Measurements from ENCODE around the gene HNRNPCL4. TPM values are rescaled to one million over a fixed set of nuclear protein-coding genes. Genes with fewer than 3 reads are reported as not detected.
"Not testable (repeated sequence)": the region's sequence is repeated elsewhere in the genome, so short reads cannot be mapped to it uniquely, and the experiment has no call there.

The HNRNPCL4 gene
- total RNA-seq = not detected

GRCh38 chr1:13165531-13165930 is at the start of gene HNRNPCL4:
TSS of gene HNRNPCL4 (minus strand) at chr1:13165631. CDS start at chr1:13165467, 164 bp downstream.
- ATAC-seq; H3K36me3 Mint-ChIP-seq (ENCODE audit: low read depth); CTCF ChIA-PET; H3K27me3 Mint-ChIP-seq; intact Hi-C loops (cut with micrococcal nuclease); H3K27ac Mint-ChIP-seq; H3K4me1 Mint-ChIP-seq (ENCODE audit: low read depth); POLR2A ChIA-PET; DNase-seq; H3K9me3 Mint-ChIP-seq; H3K4me3 Mint-ChIP-seq: not testable (repeated sequence)

- H3K9me3 Mint-ChIP-seq; H3K27me3 Mint-ChIP-seq; ATAC-seq; H3K4me3 Mint-ChIP-seq; H3K4me1 Mint-ChIP-seq (ENCODE audit: low read depth); H3K36me3 Mint-ChIP-seq (ENCODE audit: low read depth); CTCF ChIA-PET; POLR2A ChIA-PET; DNase-seq; intact Hi-C loops (cut with micrococcal nuclease); H3K27ac Mint-ChIP-seq: not testable (repeated sequence)
Measured at GRCh38 chr1:13208712-13209111, 43.3 kb upstream of the HNRNPCL4 start.

- H3K27ac Mint-ChIP-seq; H3K4me3 Mint-ChIP-seq; H3K9me3 Mint-ChIP-seq; H3K36me3 Mint-ChIP-seq (ENCODE audit: low read depth); ATAC-seq; H3K27me3 Mint-ChIP-seq; POLR2A ChIA-PET; intact Hi-C loops (cut with micrococcal nuclease); H3K4me1 Mint-ChIP-seq (ENCODE audit: low read depth); DNase-seq; CTCF ChIA-PET: not testable (repeated sequence)
Measured at GRCh38 chr1:13201309-13201708, 35.9 kb upstream of the HNRNPCL4 start, which contains the start of gene PRAMEF13. TSS of gene PRAMEF13 (minus strand) at chr1:13201409. CDS start at chr1:13199589, 1,820 bp downstream.

DNA sequence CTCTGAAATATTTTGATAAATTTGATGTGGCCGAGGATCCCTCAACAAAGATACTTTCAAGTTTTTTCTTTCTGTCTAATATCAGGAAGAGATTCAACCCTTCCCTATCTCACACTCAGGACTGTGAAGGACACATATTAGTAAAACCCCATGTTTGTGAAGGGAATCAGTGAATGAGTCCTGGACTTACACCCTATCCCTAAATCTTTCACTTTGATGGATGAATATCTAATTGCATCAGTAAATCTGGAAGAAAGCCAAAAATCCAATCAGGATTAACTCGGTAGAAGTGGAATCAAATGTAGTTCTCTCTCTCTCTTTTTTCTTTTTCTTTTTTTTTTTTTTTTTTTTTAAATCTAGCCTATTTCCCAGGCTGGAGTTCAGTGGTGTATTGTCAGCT is 6.1 kb upstream of the HNRNPCL4 start, which contains the start of gene PRAMEF9:
PRAMEF9 (plus strand) TSS at position 301 of the 400 bp plus-strand sequence. CDS start 3,433 bp downstream, outside the sequence.
- H3K27ac Mint-ChIP-seq; H3K4me3 Mint-ChIP-seq; ATAC-seq; intact Hi-C loops (cut with micrococcal nuclease); H3K4me1 Mint-ChIP-seq (ENCODE audit: low read depth); DNase-seq; H3K36me3 Mint-ChIP-seq (ENCODE audit: low read depth); POLR2A ChIA-PET; H3K9me3 Mint-ChIP-seq; H3K27me3 Mint-ChIP-seq; CTCF ChIA-PET: not testable (repeated sequence)

- DNase-seq; ATAC-seq; H3K27ac Mint-ChIP-seq; POLR2A ChIA-PET; CTCF ChIA-PET; H3K27me3 Mint-ChIP-seq; H3K4me1 Mint-ChIP-seq (ENCODE audit: low read depth); H3K36me3 Mint-ChIP-seq (ENCODE audit: low read depth); H3K9me3 Mint-ChIP-seq; intact Hi-C loops (cut with micrococcal nuclease); H3K4me3 Mint-ChIP-seq: not testable (repeated sequence)
Measured at GRCh38 chr1:13155909-13156308, 9.5 kb downstream of the HNRNPCL4 start, which contains the start of gene PRAMEF26. TSS of gene PRAMEF26 (minus strand) at chr1:13156009. CDS start at chr1:13153095, 2,914 bp downstream.

- H3K36me3 Mint-ChIP-seq (ENCODE audit: low read depth); H3K4me1 Mint-ChIP-seq (ENCODE audit: low read depth); H3K9me3 Mint-ChIP-seq; ATAC-seq; DNase-seq; H3K4me3 Mint-ChIP-seq; H3K27me3 Mint-ChIP-seq; POLR2A ChIA-PET; H3K27ac Mint-ChIP-seq; CTCF ChIA-PET; intact Hi-C loops (cut with micrococcal nuclease): not testable (repeated sequence)
Measured at GRCh38 chr1:13116754-13117153, 48.7 kb downstream of the HNRNPCL4 start, which contains the start of gene HNRNPCL2. TSS of gene HNRNPCL2 (minus strand) at chr1:13116854. CDS start at chr1:13116400, 454 bp downstream.

Other genes with a start within 250 kb of the HNRNPCL4 start
- not detected for gene PRAMEF7, start 249.0 kb downstream of the HNRNPCL4 start, total RNA-seq
- not detected for gene PRAMEF6, start 218.1 kb downstream of the HNRNPCL4 start, total RNA-seq
- gene PRAMEF27, start 109.1 kb downstream of the HNRNPCL4 start, total RNA-seq = not detected
- not detected for gene HNRNPCL3, start 104.9 kb downstream of the HNRNPCL4 start, total RNA-seq
- gene PRAMEF25, start 94.9 kb downstream of the HNRNPCL4 start, total RNA-seq = not detected
- not detected for gene HNRNPCL2, start 48.8 kb downstream of the HNRNPCL4 start, total RNA-seq
- not detected for gene PRAMEF26, start 9.6 kb downstream of the HNRNPCL4 start, total RNA-seq
- gene PRAMEF9, start 6.2 kb upstream of the HNRNPCL4 start, total RNA-seq = not detected
- not detected for gene PRAMEF13, start 35.8 kb upstream of the HNRNPCL4 start, total RNA-seq
- gene PRAMEF18, start 60.5 kb upstream of the HNRNPCL4 start, total RNA-seq = not detected
- gene PRAMEF5, start 88.6 kb upstream of the HNRNPCL4 start, total RNA-seq = not detected
- gene PRAMEF8, start 119.5 kb upstream of the HNRNPCL4 start, total RNA-seq = not detected
- not detected for gene PRAMEF33, start 137.9 kb upstream of the HNRNPCL4 start, total RNA-seq
- not detected for gene PRAMEF15, start 149.9 kb upstream of the HNRNPCL4 start, total RNA-seq
- not detected for gene PRAMEF14, start 181.5 kb upstream of the HNRNPCL4 start, total RNA-seq
- gene PRAMEF19, start 206.3 kb upstream of the HNRNPCL4 start, total RNA-seq = not detected
- gene PRAMEF17, start 224.0 kb upstream of the HNRNPCL4 start, total RNA-seq = not detected
- not detected for gene PRAMEF20, start 244.8 kb upstream of the HNRNPCL4 start, total RNA-seq